GDM1 (cell line): ENCODE data around the gene APP.

ENCODE experiments used
- DNase-seq: peaks from one replicate; lab custom pipeline; 2025; lab: John Stamatoyannopoulos, UW

APP gene

DNA sequence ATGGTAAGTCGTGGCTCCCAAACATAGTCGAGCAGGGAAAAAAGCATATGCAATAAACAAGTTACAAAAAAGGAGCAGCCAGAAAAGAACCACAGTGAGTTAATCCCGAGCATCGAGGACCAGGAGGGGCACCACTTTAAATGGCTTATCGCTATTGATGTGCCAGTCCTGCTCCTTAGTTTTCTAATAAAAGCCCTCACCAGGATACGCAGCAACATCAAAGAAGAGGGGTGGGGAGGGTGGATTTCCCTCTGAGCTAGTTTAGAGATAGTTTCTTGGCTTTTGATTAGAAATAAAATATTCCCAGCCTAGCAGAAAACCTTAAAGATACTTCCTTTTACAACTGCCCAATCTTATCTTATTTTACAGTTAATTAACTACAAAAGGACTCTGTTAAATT lies 265.4 kb downstream of the APP start:
- no peak for DNase-seq

- DNase-seq = no peak
These were observed 266.4 kb downstream of the APP start for GRCh38 chr21:25904044-25904695.

DNA sequence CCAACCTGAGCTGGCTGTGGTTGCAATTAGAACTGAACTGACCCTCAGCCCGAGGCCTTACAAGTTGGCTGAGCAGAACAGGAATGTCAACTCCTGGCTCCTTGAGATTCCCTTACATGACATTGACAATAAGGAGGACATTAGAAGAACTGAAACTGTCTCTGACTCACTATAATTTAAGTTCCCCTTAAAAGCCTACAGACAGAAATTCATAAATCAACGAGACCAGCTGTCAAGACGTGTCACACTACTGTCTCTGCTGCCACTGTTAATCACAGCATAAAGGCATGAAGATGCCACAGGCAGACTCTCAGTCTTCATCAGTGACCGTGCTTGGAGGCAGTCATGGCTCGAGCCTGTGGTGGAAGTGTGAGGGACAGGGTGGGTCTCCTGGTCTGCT lies 267.0 kb downstream of the APP start:
- DNase-seq = no peak

- no peak for DNase-seq
These were observed 269.1 kb downstream of the APP start for GRCh38 chr21:25901330-25901979.

DNA sequence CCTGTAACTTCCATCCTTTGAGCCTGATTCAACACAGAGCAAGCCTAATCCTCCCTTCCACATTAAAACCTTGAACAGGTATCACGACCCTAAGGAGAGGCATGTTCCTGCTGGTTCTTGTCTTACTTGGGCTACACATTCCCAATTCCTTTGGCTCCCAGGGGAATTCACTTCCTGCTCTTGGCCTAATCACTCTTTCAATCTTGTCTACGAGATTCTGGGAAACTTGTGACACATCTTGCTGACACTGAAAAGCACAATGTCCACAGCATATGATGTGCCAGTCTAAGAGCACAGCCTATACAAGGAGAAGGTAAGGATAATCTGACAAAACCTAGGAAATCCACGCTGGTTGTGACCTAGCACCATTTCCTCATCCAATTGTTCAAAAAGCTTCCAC lies 271.9 kb downstream of the APP start:
- DNase-seq = no peak

- no peak for DNase-seq
These were observed 273.2 kb downstream of the APP start for GRCh38 chr21:25897383-25897782.

DNA sequence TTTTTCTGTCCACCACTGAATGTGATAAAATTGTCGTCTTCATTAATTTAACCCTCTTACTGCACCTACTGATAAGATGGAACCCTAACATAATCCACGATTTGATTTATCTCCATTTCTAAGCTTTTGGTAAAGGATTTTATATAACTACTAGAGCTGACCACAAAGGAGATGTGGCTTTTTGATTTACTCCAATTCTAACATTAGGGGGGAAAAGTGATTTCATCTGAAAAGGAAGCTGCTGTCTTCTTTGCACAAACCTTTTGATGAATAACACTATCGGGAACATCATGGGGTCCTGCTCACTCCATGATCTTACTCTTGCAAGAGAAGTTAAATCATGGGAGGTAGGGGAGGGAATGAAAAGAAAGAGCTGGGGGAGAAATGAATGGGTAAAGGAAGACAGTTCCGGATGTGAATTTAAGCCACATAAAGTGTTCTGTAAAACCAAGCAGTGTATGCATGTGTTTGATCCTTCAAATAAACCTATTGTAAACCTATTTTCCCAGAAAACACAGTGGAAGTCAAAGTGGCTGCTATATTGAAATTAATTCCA lies 274.0 kb downstream of the APP start:
- no peak for DNase-seq

DNA sequence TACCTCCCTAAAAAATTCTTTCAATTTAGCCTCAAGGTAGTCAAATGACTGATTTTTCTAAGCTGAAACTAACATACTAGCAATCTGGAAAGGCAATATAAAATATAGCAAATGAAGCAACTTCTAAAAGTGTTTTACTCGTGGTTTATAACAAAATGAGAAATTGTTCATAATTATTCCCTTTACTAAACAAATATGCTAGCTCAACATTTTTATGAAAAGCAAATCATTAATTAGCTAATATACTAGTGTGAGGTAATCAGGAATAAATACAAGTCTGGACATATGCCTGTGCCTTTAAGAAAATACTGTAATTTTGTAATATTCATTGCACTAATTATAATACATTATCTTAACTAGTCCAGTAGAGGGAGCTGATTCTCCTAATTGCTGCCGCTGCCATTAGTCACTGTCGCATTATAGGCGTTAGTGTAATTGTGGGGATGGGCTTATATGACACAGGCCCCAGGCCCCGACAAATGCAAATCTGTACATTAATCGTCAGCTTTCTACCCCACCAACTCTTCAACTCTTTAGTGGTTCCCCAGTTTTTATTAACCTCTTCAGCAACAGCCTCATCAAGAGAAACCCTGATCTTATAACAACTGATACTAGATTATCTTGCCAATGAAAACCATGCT lies 274.9 kb downstream of the APP start:
- no peak for DNase-seq

DNA sequence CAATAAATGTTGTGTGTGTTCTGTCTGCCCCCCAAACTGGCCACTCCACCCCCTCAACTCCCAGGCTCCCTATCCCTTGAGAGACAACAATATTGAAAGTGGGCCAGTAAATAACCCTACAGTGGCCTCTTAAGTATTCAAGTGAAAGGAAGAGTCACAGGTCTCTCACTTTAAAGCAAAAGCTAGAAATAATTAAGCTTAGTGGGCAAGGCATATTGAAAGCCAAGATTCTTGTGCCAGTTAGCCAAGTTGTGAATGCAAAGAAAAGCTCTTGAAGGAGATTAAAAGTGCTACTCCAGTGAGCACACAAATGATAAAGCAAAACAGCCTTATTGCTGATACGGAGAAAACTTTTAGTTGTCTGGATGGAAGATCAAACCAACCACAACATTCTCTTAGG lies 277.4 kb downstream of the APP start:
- no peak for DNase-seq

- no peak for DNase-seq
These were observed 279.0 kb downstream of the APP start for GRCh38 chr21:25891596-25891995.

GRCh38 chr21:25890001-25890400 lies 280.6 kb downstream of the APP start:
- no peak for DNase-seq

- DNase-seq = no peak
These were observed 281.9 kb downstream of the APP start for GRCh38 chr21:25888711-25889110.

GRCh38 chr21:25887646-25888306 lies 282.8 kb downstream of the APP start:
- DNase-seq = no peak

GRCh38 chr21:25887166-25887565 lies 283.4 kb downstream of the APP start:
- DNase-seq = no peak

GRCh38 chr21:25885880-25886279 lies 284.7 kb downstream of the APP start:
- no peak for DNase-seq

DNA sequence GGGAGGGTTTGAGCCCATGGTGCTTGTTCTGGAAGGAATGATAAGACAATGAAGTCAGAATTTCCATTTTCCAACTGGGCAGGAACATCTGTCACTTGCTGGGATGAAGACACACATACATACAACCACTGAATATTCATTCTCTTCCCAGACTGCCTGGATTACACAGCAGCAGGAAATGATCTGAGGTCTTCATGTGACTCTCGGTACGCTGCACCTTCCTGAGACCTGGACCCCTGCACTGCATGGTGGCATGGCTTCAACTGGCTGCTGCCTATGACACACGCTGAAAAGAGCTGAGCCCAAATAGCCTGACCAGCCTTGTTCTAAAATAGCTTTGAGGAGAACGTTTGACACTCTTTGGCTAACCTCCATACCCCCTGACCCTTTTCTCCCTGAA lies 285.2 kb downstream of the APP start:
- no peak for DNase-seq

GRCh38 chr21:25884311-25884710 lies 286.3 kb downstream of the APP start:
- no peak for DNase-seq

- peak; percentile 51 for DNase-seq
These were observed 288.8 kb downstream of the APP start for GRCh38 chr21:25881524-25882376.

DNA sequence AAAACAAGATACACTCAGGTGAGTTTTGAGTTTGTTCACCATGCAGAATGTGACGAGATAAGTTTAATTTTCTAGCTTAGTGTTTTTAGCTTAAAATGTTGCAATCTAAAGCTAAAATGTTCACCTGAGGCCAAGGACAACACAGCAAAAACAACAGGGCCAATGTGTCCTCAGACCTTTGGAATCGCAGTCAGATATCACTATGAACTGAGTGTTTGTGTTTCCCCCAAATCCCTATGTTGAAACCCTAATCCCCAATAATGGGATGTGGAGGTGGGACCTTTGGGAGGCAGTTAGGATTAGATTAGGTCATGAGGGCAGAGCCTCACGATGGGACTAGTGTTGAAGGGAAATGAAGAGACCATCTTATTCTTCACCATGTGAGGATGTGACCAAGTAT lies 291.4 kb downstream of the APP start:
- DNase-seq = no peak

- no peak for DNase-seq
These were observed 292.2 kb downstream of the APP start for GRCh38 chr21:25878344-25878743.

DNA sequence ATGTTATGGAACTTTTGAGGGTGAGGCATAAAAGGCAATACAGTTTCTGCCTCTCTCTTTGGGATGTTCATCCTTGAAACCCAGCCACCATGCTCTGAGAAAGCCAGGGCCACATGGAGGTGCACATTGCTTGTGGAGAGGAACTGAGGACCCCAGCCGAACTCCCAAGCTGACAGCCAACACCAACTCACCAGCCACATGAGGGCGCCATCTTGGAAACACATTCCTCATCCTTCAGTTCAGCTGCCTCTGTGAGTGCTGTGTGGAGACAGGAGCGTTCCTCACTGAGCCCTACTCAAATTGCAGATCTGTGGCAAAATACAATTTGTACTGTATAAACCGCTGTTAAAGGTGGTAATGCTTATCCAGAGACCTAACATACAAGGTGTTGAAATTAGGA lies 298.3 kb downstream of the APP start:
- no peak for DNase-seq

DNA sequence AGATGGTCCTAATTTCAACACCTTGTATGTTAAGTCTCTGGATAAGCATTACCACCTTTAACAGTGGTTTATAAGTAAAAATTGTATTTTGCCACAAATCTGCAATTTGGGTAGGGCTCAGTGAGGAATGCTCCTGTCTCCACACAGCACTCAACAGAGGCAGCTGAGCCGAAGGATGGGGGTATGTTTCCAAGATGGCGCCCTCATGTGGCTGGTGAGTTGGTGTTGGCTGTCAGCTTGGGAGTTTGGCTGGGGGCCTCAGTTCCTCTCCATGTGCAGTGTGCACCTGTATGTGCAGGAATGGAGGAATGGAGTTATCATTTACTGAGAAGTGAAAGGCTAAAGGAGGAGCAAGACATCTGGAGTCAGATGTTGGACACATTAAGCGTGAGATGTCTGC lies 299.0 kb downstream of the APP start:
- DNase-seq = no peak
